Endometrial microvascular endothelial cells (primary cell): ENCODE results near the gene CPOX. TPM values are rescaled to one million over a fixed set of nuclear protein-coding genes. Genes with fewer than 3 reads are reported as not detected.

Experiments used
- in situ Hi-C: cut with HindIII; loops from 2 replicates; pipeline ENCODE4 v1.10.0; 2017; ENCODE audit warnings: low sequenced_read_pairs, low pct_unique_long_range_greater_than_20kb; ENCODE audit errors: inconsistent ontology term
- total RNA-seq: library from RNA; depleted of rRNA; stranded (reverse); fragments of >200 nt; gene quantifications from one replicate; pipeline ENCODE4 v1.2.3, GENCODE V29; 2015; ENCODE audit errors: inconsistent ontology term

CPOX gene
- total RNA-seq, 1 donor from 2014 or later = 24.0 TPM

DNA sequence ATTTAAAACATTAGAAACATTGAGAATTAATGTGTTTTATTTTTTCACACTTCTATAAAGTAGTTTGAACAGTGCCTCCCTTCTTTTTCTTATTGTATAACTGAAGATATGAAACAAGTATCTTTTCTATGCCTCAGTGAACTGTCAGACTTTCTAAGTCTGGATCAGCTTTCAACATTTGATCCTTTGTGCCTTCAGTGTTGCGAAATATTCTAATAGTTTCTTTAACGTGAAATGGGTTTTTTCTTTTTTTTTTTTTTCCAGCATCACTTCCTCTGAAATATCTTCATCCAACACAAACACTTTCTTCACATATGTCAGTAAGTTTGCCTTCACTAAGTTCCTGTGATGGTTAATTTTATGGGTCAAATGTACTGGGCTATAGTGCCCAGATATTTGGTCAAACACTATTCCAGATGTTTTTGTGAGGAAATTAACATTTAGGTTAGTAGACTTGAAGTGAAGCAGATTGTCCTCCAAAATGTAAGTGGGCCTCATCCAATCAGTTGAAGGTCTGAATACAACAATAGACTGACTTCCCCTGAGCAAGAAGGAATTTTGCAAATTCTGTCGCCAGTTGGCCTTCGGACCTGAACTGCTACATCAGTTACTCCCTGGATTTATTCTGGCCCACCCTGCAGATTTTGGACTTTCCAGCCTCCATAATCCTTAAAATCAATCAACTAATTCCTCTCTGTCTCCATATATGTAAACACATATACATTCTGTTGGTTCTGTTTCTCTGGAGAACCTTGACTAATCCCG is 6.4 kb upstream of the CPOX start:
- in situ Hi-C loops = loop anchor here (25.0 kb wide), 1 partner anchor 187 kb away; no protein-coding TSS in a partner anchor

DNA sequence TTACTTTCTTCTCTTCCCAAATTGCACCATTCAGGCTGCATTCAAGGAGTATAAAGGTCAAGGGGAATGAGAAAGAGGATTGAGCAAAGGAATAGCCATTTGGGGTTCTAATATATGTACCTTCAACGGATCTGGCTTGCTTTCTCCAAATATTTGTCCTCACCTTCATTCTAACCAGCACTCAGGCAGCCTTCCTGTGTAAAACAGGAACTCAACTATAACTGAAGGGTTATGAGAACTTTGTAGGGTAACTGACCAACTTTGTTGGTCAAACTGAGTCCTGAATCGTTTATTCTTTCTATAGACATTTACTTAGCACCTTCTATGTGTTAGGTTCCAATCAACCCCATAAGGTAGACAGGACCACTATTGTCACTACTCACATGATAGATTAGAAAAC is 5.1 kb upstream of the CPOX start:
- in situ Hi-C loops = no loop called here

DNA sequence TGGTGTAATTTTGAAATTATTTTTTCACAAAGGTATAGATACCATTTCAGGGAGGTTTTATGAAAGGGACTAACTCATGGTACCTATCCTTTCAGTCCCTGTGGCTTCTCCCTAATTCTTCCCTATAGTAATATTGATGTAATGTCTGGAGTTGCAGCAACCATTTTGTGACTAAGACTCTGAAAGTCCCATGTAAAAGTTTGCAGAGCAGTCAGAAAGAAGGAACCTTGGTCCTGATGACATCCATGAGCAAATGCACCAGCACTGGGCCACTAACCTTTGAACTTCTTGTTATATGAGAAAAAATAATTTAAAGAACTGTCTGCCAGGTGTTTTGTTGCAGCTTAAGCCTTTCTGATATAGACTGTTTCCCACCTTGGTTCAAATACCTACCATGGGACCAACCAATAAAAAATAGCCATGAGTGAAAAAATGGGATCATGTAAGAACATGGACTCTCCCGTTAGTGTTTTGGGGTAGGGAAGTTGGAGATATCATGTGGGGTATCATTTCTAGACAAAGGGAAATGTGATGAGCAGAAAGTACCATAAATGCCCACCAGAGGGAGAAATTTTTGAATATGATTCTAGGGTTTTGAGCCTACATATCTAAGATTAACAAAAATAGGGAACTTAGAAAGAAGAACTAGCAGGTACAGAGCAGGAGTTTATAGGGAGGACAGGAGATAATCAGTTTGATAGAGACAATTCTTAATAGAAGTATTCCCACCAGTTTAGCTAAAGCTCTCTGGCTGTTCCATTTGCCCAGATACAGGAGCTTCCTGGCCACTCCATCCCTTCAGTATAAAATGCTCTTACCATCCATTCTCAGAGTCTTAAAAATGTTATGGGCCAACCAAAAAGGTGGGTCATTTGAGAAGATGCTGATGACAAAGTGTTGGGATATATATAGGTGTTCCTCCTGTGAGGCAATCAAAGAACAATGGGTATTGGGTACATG is 3.4 kb upstream of the CPOX start:
- in situ Hi-C loops = no loop called here

DNA sequence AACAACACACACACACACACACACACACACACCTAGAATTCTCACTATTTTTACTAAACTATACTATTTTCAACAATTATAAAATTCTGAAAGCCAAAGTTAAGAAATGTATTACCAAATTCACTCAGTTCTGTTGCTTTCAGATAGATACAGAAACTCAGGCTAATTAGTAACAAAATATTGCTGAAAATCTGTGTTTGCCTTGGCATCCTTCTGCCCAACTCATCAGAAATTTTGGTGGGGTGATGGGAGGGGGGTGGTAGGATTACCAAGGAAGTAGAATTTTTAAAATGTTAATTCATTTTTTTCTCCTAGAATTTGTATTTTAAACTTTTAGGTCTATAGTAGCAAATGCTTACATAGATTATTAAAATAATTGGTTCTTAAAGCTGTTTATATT is 2.7 kb upstream of the CPOX start:
- in situ Hi-C loops = no loop called here

DNA sequence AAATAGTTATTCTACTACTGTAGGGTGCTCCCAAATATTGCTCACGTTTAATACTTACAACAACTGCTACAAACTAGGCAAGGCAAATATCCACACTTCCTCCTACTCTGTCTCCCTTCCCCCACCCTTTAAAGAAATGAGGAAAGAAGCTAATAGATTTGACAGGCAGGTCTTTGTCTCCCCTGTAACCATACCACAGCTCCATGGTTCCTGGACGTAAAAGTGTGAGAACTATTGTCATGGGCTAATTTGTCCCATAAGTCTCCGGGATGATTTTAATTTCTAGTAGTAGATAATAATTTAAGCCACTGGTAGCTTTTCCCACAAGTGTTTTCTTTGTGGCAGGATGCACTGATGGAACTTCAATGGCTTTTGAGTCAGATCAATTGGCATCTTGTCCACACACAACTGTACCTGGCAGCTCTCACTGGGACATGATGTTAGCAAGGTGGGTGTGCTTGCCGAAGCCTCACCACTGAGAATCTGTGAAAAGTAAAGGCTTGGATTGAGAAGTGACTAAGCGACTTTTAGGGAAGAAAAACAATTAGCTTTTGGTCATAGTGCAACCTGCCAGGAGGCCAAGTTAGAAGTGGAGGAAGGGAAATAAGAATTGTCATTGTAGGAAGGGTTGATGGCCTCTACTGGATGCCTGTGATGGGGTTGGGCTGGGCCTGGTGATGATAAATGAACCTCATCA is 1.4 kb upstream of the CPOX start:
- in situ Hi-C loops = no loop called here

DNA sequence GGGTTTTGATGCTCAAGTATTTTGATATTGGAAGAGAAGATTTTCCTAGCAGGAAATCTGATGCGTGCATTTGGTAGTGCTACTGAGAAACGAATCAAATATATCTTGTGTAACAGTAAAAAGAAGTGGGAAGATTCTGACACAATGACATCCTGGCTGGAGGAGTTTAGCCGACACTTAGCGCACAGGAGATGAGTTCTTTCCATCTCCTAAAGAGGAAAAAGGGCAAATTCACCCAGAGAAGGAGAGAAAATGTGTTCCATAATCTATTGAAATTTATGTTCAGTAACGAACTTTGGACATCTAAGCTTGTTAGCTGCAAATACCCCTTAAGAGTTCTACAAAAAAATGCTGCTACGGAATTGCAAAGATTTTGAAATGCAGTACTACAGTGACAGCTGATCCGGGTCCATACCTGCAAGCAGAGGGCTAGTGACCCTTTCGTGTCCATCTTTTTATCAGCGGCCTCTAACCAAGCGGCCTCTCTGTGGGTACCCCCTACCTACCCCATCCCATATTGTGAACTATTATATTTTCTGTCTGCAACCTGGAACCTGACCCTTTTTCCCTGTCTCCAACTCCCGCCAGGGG is 971 bp downstream of the CPOX start:
- in situ Hi-C loops = no loop called here

DNA sequence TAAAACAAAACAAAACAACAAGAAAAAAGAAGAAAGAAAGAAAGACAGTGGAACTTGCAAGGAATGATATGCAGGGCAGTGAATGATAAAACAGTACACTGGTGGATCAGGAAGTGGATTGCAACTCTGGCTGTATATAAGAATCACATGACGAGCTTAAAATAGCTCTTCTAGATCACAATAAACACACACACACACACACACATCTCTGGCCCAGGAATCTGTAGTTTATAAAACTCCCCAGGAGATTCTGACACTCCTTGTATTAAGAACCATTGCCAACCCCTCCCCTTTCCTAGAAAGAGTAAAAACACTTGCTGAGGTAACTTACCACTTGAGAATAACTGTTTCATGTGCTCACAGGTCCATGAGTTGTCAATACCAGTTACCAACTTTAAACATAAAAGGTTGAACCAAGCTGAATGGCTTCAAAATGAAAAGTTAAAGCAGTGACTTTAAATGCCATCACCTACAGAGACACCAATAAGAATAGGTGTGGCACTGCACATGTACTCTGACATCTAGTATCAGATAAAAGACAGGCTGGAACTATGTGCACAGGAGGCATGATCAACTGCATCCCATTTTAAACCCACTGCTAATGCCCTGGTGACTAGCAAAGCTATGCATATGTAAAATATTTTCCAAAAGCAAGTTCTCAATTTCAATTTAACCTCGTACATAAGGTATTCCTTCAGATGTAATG is 3.9 kb downstream of the CPOX start:
- in situ Hi-C loops = no loop called here

DNA sequence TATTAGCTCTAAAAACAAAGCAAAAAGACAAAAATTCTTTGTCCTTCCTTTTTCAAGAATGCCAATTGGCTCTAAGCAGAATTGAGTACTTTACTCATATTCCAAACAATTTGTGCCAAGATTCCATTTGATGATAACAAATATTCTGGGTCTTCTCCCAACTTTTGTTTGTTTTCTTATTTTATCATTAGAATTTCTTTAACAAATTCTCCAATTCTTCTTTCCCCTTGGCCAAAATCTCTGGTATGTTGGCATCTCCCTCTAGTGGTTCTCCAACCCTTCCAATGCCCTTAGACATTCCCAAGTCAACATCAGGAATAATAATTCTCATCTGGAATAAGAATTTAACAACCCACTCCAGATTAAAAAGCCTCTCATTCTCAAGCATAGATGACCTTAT is 5.3 kb downstream of the CPOX start:
- in situ Hi-C loops = no loop called here

DNA sequence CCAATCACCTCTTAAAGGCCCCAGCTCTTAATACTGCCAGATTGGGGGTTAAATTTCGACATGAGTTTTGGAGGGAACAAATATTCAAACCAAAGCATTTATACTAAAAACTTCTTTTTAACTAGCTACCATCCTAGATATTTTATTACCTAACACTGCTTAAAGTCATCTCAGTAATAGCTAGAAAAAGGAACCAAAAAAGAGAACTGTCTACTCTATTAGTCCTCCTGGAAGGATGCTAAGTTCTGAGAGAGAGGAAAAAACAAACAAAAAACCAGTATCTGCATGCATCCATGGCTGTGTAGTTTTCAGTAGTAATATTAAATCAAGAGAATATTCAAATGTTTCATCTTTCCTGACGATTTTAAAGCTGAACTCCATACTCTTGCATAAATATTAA is 5.8 kb downstream of the CPOX start:
- in situ Hi-C loops = no loop called here

DNA sequence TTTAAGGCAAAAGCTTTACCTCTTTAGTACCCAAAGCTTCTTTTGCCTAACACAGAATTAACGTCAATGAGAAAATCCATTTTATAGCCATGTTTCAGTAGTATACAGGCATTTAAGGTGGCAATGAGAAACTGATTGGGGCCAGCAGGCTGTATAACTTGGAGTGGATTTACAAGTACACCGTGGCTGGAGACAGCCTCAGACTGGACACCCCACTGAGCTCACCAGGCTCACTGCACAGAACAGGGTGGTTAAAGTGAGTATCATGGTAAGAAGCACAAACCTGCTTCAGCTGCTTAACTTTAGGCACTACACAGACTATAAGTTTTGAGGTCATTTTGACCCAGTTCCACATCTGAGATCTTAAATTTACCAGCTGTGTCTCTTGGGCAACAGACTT is 8.9 kb downstream of the CPOX start:
- in situ Hi-C loops = no loop called here

DNA sequence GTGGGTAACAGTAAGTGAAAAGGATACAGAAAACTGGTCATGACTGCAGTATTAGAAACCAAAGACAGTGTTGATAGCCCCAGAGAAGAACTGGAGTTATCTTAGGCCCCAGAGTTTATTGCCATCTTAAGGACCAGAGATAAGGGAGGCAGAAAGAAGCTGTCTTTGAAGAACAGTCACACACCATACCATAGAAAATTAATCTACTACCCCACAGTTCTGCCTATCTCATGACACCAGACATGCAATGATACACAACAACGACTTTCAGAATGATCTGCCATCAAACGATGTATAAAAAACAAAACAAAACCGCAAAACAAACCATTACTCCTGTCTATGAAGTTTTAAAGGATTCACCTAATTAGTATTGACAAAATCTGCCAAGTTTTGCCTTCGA is 9.6 kb downstream of the CPOX start:
- in situ Hi-C loops = no loop called here

DNA sequence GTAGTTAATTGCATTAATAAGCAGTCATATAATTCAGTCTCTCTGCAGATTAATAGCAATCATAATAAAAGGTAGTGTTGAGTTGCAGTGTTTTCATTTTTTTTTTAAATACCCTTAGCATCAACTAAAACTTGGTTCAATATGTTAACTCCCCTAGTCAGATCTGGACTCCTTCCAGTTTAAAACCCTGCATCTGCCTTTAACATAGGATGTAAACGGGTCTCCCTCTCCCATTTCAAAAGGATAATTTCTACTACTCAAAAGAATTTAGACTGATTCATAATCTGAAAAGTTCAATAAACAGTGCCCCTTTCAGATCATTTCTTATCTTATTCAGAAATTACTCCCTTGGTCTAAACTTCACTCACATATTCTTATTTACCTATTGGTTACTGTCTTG is 11.4 kb downstream of the CPOX start:
- in situ Hi-C loops = no loop called here

DNA sequence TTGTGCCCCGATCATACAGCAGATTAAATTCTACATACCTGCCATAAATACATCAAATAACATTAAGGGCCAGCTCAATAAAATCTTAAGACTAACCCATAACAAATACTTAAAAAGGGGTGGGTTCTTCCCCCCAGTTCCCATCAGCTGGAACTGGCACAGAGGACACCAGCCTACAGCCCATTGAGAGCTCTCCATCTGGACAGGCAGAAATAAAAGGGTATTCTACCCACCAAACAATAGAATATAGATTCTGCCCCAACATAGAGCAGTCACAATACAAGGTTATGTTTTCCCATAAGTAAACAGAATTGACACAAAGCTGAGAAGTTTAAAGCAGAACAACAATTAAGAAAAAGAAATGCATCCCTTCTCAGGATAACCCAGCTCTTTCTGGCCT is 11.9 kb downstream of the CPOX start:
- in situ Hi-C loops = no loop called here

DNA sequence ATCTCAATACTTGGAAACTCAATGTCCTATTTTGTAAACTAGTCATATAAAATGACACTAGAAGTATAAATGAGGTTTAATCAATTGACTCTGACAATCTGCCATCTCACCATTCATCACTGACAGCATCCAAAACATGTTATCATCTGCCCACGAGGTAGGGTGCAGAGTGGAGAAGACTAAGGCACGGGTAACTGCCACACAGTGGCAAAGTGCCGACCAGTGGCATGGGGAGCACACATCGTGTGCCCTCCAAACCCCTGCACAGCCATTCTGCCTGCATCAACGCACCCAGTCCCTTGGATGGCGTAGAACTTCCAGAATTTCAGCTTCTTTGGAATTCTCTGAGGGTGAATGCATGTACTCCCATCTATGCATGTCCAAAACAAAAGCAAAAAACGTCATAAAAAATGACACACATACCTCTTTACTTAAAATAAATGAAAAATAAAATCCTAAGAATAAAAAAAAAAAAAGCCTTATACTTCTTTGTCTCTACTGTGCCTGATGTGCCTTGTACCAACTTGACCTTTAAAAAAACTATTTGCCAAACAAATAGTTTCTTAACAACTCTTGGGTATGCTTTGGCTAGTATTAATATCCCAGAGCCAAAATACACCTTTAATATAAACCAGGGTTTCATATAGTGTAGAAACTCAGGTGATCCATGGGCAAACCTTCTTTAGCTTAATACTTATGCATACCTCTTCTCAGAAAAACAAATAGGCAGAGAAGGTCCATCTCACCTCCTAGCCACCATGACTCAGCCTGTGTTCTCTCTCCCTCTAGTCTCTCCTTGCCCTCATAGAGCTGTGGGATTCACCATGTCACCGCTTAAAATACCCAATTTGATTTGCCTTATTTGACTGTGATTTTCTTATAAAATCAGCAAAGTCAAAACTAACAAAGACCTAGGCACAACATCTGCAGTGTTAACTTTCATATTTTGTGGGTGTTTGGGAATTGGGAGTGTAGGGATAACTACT is 12.7 kb downstream of the CPOX start:
- in situ Hi-C loops = no loop called here

DNA sequence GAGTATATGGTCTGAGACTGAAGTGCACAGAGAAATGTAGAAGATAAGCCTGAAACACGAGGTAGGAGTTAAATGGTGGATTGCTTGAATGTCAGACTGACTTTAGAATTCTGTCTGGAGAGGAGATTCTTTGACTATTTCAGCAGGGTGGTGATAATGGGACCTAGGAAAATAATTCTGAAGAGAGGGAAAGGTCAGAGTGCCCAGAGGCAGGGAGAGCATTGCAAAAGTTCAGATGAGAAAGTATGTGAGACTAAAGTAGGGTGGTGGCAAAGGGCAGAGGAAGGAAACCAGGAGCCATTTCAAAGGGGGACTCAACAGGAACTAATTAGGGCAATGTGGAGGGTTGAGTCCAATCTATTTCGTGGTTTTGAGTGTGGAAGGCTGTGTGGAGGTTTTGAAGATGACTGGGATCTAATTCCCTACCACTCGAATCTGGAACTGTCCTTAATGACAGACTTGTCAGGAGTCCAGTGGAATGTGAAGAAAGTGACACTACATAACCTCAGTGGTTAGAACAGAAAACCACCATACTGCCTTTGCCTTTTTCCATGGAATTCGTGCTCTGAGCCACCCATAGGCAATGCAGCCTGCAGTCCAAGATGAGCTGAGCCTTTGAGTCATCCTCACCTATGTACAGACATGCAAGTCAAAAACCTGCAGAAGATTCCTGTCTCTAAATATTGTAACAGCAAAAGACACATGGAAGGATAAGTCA is 16.1 kb downstream of the CPOX start:
- in situ Hi-C loops = no loop called here

DNA sequence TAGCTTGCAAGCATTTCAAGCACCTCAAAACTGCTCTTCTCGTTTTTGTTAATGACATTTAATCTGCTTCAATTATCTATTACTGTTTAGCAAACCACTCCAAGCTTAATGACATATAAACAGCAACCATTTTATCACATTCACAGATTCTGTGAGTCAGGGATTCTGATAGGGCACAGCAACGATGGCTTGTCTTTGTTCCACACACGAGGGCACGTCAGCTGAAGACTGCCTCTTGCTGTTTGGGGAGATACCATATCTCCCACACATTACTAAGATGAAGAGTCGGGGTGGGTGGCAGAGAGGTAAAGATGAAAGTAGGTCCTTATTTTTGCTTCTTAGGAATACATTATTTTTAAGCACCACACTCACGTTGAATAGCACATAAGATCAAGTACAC is 19.3 kb downstream of the CPOX start:
- in situ Hi-C loops = no loop called here

DNA sequence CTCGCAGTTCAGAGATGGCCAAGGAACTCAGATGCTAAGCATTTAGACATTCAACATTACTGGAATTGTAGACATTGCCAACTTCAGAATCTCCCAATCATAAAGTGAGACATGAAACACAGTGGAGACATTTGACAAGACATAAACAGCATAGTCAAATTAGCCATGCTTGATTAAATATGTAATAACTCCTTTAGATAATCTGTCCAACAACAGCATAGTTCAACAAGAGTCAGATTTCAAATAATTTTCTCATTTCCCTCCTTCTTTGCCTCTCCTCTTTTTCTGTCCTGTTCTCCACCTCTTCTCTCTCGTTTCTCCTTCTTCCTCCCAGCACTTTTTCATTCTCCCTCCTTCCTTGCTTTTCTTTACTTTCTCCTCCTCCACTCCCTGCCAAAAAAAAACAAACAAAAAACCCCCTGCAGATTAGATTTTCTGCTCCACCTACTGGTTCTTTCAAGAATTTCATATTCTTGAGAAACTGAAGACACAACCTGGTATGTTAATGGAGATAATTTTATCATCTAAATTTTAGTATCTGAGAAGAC is 20.2 kb downstream of the CPOX start:
- in situ Hi-C loops = no loop called here
